DOHH2 (cell line): Measurements from ENCODE around the gene DIPK1A.

ENCODE experiments used
- EZH2phosphoT487 ChIP-seq: fragments of 200-600 bp; sonication (generic); IDR thresholded peaks from 2 replicates; pipeline ENCODE4 v1.6.1; 2017; ENCODE audit warnings: borderline replicate concordance, mild to moderate bottlenecking, antibody characterized with exemption, low read length, moderate library complexity, mixed read lengths
- TF ChIP-seq, protein P1 (sequence below): fragments of 200-600 bp; sonication (generic); IDR thresholded peaks from one replicate; pipeline ENCODE4 v1.5.1; 2014; ENCODE audit warnings: antibody characterized with exemption, mild to moderate bottlenecking, low read depth, low read length; ENCODE audit not compliant: poor library complexity, severe bottlenecking

DNA sequence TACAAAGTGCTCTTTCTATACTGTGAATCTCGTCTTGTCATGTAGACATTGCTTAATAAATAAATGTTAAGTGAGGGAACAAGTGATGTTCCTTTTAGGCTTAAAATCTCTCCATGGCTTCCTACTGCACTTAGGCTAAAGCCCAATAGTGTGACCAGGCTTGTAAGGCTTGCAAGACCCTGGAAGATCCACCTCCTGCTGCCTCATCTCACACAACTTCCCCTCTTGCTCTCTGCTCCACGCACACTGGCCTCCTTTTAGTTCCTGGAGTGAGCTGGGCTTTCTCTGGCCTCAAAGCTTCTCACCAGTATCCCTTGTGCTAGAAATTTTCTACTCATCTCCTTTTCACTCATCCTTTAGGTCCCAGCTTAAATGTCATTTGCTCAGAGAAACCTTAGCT is 41.5 kb upstream of the DIPK1A start:
- TF ChIP-seq, protein P1, sequence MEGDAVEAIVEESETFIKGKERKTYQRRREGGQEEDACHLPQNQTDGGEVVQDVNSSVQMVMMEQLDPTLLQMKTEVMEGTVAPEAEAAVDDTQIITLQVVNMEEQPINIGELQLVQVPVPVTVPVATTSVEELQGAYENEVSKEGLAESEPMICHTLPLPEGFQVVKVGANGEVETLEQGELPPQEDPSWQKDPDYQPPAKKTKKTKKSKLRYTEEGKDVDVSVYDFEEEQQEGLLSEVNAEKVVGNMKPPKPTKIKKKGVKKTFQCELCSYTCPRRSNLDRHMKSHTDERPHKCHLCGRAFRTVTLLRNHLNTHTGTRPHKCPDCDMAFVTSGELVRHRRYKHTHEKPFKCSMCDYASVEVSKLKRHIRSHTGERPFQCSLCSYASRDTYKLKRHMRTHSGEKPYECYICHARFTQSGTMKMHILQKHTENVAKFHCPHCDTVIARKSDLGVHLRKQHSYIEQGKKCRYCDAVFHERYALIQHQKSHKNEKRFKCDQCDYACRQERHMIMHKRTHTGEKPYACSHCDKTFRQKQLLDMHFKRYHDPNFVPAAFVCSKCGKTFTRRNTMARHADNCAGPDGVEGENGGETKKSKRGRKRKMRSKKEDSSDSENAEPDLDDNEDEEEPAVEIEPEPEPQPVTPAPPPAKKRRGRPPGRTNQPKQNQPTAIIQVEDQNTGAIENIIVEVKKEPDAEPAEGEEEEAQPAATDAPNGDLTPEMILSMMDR: no peak
- no peak for TF ChIP-seq EZH2phosphoT487
